NCI-H510A (cell line): ENCODE results near the gene KRTAP6-3.

ENCODE experiments used
- DNase-seq: peaks from one replicate; lab custom pipeline; 2025; lab: John Stamatoyannopoulos, UW

KRTAP6-3 gene

DNA sequence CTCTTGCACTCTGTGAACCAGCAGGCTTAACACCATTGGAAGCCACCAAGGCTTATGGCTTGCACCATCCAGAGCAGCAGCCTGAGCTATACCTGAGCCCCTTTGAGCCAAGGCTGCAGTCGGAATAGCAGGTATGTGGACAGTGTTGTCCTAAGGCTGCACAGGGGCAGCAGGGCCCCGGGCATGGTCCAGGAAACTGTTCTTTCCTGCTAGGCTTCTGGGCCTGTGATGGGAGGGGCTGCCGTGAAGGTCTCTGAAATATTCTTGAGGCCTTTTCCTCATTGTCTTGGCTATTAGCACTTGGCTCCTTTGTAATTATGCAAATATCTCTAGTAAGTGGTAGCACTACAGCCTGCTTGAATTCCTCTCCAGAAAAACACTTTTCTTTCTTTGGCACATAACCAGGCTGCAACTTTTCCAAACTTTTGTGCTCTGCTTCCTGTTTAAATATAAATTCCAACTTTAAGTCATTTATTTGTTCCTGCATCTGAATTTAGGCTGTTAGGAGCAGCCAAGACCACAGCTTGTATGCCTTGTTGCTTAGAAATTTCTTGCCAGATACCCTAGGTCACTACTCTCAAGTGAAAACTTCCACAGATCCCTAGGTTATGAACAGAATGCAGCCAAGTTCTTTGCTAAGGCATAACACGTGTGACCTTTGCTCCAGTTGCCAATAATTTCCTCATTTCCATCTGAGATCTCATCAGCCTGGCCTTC lies 33.4 kb downstream of the KRTAP6-3 start:
- no peak for DNase-seq

DNA sequence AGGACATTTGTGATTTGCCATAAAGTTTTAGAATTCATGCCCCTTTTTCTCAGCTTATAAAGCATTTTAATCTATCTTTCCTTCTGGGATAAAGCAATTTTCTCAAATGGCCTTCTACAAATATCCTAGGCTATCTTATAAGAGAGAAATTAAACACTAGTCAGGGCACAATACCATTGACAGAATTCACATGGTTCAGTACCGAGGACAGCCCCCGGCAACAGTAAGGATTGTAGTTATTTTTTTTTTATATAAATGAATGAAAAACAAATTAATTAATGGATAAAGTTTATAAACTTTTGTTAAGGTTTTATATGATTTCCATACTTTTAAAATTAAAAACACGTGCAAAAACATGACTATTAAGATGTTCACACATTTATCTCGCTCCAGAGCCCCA lies 35.9 kb downstream of the KRTAP6-3 start:
- DNase-seq, result no peak

DNA sequence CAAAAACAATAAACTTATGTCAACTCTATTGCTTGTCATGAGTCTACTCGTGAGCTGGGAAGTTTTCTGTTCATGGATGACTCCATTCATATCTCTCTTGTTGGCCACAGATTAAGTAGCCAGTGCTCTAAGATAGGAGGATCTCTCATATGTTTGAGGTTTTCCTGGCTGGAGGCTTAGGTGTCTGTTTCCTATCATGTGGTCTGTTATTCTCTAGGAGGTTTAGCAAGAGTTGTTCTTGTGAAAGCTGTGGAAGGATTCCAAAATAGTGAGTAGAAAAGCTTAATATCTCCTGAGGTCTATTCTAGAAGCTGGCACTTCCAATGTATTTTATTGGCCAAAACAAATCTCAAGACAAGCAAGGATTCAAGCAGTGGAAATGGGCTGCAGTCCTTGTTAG lies 37.0 kb downstream of the KRTAP6-3 start:
- no peak for DNase-seq

DNA sequence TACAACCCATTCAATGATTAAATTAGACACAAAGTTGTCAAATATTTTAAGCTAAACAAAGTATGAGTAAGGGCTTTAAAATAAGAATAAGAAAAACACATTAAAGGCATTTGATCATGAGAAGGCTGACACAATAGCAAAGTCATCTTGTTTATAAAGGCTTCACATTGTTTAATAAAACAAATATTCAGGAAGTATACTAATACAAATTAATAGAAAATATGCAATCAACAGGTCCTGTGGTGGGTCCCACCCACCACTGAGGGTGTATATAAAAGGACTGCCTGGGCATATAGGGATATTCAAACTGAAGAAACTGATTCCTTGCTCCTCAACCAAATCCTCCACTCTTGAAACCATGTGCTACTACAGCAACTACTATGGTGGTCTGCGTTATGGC lies 42.7 kb downstream of the KRTAP6-3 start, which contains the start of gene KRTAP20-2:
KRTAP20-2 (plus strand) TSS at position 301 of the 400 bp plus-strand sequence; CDS start at position 359, 58 bp downstream.
- no peak for DNase-seq

DNA sequence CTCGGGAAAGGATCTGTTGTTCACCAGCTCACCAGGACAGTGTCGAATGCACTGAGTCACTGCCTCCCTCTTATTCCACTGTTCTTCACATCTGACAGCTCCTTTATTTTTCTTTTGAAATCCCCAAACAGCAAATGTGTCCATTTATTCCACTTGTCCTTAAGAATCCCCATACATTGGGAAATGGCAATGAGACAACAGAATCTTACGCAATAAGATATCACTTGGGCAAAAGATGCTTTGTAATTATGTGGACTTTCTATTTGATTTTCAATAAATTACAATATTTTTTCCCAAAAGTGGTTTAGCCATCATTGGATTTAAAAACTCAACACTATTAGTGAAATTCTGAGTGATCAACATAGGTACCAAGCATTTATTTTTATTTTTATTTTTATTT lies 46.4 kb downstream of the KRTAP6-3 start:
- no peak for DNase-seq

DNA sequence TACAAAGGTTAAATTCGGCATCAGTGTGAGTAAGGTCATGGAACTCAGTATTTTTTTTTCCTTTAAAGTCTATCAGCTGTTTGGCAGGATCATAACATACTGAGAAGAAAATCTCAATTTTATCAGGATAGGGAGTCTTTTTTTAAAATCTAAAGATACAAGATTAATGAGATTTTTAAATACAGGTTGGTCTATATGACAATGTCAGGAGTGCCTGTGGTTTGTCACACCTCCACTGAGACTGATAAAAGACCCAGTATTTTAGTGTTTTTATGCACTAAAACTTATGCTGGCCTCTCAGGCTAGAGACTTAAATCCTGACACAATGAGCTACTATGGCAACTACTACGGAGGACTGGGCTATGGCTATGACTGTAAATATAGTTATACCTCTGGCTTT lies 50.3 kb downstream of the KRTAP6-3 start, which contains the start of gene KRTAP20-3:
KRTAP20-3 (plus strand) TSS at position 301 of the 400 bp plus-strand sequence.
- no peak for DNase-seq
